GM18867 (cell line): ENCODE measurements around the gene GPLD1.
"Not testable (repeated sequence)": the region's sequence is repeated elsewhere in the genome, so short reads cannot be mapped to it uniquely, and the experiment has no call there.

Experiments used
- ATAC-seq: cut with Tn5 transposase; IDR thresholded peaks from one replicate; pipeline ENCODE4 v1.9.1; 2021; ENCODE audit warnings: mild to moderate bottlenecking, moderate library complexity; ENCODE audit not compliant: unreplicated experiment

GPLD1 gene

DNA sequence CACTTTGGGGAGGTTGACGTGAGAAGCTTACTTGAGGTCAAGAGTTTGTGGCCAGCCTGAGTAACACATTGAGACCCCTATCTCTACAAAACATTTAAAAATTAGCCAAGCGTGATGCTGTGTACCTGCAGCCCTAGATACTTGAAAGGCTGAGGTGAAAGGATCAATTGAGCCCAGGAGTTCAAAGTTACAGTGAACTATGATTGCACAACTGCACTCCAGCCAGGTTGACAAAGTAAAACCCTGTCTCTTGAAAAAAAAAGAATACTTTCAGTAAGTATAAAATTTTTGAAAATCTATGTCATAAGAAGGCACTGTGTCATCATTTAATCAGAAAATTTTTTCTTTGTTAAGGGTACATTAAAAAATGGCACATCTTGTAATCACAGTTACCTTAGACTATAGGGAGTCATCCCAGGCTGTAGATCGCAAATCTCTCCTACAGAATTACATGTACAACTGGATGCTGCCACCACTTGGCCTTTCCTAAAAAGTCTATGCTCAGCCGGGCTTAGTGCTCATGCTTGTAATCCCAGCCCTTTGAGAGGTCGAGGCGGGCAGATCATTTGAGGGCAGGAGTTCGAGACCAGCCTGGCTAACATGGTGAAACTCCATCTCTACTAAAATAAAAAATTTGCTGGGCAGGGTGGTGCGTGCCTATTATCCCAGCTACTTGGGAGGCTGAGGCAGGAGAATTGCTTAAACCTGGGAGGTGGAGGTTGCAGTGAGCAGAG lies 103.7 kb downstream of the GPLD1 start:
- peak; percentile 80 for ATAC-seq

GRCh38 chr6:24384369-24385130 lies 104.8 kb downstream of the GPLD1 start:
- not testable (repeated sequence) for ATAC-seq

- not testable (repeated sequence) for ATAC-seq
Measured at GRCh38 chr6:24382891-24383494, 106.4 kb downstream of the GPLD1 start.

GRCh38 chr6:24382220-24382540 lies 107.2 kb downstream of the GPLD1 start:
- ATAC-seq, result no peak

GRCh38 chr6:24381476-24382219 lies 107.7 kb downstream of the GPLD1 start:
- no peak for ATAC-seq

DNA sequence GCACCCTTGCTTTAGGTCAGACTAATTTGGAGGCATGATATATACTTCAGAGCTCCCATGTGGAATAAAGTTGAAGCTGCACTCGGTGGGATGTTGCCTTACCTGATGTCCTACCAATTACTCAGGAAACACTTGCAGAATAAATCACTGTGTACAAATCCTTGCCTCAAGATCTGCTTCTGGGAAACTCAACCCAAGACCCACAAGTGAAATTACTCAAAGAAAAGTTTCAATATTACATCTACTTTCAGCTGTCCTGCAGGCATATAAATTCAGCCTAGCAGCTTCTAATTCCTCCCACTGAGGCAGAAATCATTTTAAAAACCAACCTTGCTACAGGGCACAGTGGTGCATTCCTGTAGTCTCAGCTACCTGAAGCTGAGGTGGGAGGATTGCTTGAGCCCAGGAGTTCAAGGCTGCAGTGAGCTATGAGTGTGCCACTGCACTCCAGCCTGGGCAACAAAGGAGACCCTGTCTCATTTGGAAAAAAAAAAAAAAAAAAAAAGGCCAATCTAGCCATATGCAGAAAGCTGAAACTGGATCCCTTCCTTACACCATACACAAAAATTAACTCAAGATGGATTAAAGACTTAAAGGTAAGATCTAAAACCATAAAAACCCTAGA lies 110.8 kb downstream of the GPLD1 start:
- ATAC-seq, result no peak
